ENCODE data around the gene MON1A.

MON1A gene

DNA sequence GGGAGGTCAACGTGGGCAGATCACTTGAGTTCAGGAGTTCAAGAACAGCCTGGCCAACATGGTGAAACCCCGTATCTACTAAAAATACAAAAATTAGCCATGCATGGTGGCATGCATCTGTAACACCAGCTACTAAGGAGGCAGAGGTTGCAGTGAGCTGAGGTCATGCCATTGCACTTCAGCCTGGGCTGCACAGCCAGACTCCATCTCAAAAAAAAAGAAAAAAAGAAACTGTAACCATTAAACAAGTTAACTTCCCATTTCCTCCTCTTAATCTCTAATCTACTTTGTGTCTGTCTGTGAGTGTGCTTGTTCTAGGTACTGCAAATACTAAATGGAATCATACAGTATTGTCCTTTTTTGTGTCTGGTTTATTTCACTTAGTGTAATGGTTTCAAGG is 13.0 kb upstream of the MON1A start:
- Histone ChIP-seq H3K27ac (ENCODE audit: low read length, poor library complexity, severe bottlenecking) (no peak overlapping the region), H3K4me1 (ENCODE audit: control insufficient read depth, insufficient read depth, low read depth, low read length) (peaks cover 5% of the 10 kb centered on the region), H3K27me3 (ENCODE audit: control insufficient read depth in 1 of 2, insufficient read depth in 1 of 2, low read length in 2 of 2) (no peaks in the 10 kb centered on the region), H2AFZ (ENCODE audit: low read depth, low read length) (no peak overlapping the region), H3K23ac (ENCODE audit: low read length in 2 of 2) (no peak overlapping the region), H2AK5ac (ENCODE audit: low read length, severe bottlenecking) (no peak overlapping the region), H4K91ac (ENCODE audit: low read length) (no peak overlapping the region), H3K18ac (ENCODE audit: low read depth in 1 of 2, low read length in 2 of 2) (no peak overlapping the region), H2BK15ac (ENCODE audit: low read depth, poor library complexity, severe bottlenecking) (no peak overlapping the region), H2BK12ac (ENCODE audit: low read length in 2 of 2) (no peak overlapping the region), H3K9ac (ENCODE audit: low read length) (no peak overlapping the region), H3K4me3 (ENCODE audit: insufficient read depth in 1 of 2, low read depth in 1 of 2, low read length in 2 of 2) (no peak overlapping the region), H3K14ac (ENCODE audit: low read length in 2 of 2) (no peak overlapping the region), H3K4me2 (ENCODE audit: low read length, poor library complexity, severe bottlenecking) (no peak overlapping the region), H3K79me1 (replicated peaks; ENCODE audit: low read length, poor library complexity, severe bottlenecking) (no peaks in the 10 kb centered on the region), H3K36me3 (ENCODE audit: control insufficient read depth in 1 of 2, insufficient read depth in 2 of 2, low read depth in 1 of 2, low read length in 2 of 2) (peaks cover 0 to 3% of the 10 kb centered on the region in 2 experiments), H4K8ac (ENCODE audit: low read length) (no peak overlapping the region), H2BK5ac (ENCODE audit: low read depth, low read length, poor library complexity, severe bottlenecking) (no peak overlapping the region), H2BK120ac (ENCODE audit: low read depth, low read length) (no peak overlapping the region), H3K9me3 (ENCODE audit: control insufficient read depth, low read length) (no peaks in the 10 kb centered on the region), H3K4ac (ENCODE audit: low read depth in 1 of 2, low read length in 2 of 2) (no peak overlapping the region)
- WGBS = 94% methylated on average over 2 of the region's 2 CpGs
- DNase-seq = no peak

DNA sequence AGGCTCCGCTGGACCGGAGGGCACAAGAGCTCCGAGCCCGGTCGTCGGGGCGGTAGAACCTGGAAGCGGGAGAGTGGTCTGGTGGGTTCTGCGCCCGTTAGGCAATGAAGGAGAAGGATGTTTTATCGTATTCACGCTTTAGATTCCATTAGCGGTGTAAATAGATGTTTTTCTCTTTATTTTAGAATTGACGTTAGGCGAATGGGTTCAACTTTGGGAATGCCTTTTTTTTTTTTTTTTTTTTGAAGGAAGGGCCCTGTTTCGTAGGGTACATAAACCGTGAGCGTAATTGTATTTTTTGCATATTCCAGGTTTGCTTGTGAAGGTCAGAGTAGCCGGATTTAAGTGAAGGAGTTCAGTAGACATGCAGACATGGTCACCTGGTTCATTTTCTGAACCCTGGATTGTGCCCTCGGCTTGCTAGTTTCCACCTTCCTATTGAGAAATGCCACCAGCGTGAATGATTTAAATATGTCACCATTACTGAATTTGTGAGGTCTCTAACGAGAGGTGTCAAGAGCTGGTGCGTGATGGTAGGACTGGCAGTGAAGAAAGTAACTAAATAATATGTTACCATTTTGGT is 11.1 kb upstream of the MON1A start:
- no peak overlapping the region for H2AK5ac ChIP-seq (ENCODE audit: low read length, severe bottlenecking)
- no peak overlapping the region for H2AFZ ChIP-seq (ENCODE audit: low read depth, low read length)
- H3K27me3 ChIP-seq (ENCODE audit: control insufficient read depth in 1 of 2, insufficient read depth in 1 of 2, low read length in 2 of 2) = no peaks in the 10 kb centered on the region
- no peak overlapping the region for H2BK120ac ChIP-seq (ENCODE audit: low read depth, low read length)
- DNase-seq = no peak
- 15% methylated on average over 23 of the region's 23 CpGs for WGBS
- no peak overlapping the region for H3K4ac ChIP-seq (ENCODE audit: low read depth in 1 of 2, low read length in 2 of 2)
- peak overlapping the region in 1 of 2 experiments; percentile 19 for H3K14ac ChIP-seq (ENCODE audit: low read length in 2 of 2)
- H3K27ac ChIP-seq (ENCODE audit: low read length, poor library complexity, severe bottlenecking) = peak overlapping the region; percentile 77
- no peak overlapping the region for H4K91ac ChIP-seq (ENCODE audit: low read length)
- H2BK15ac ChIP-seq (ENCODE audit: low read depth, poor library complexity, severe bottlenecking) = no peak overlapping the region
- peaks cover 0 to under 1% of the 10 kb centered on the region in 2 experiments for H3K36me3 ChIP-seq (ENCODE audit: control insufficient read depth in 1 of 2, insufficient read depth in 2 of 2, low read depth in 1 of 2, low read length in 2 of 2)
- H2BK12ac ChIP-seq (ENCODE audit: low read length in 2 of 2) = no peak overlapping the region
- H3K79me1 ChIP-seq (replicated peaks; ENCODE audit: low read length, poor library complexity, severe bottlenecking) = no peaks in the 10 kb centered on the region
- peak overlapping the region; percentile 70 for H3K4me2 ChIP-seq (ENCODE audit: low read length, poor library complexity, severe bottlenecking)
- H3K9ac ChIP-seq (ENCODE audit: low read length) = peak overlapping the region; percentile 99
- peaks cover 5% of the 10 kb centered on the region for H3K4me1 ChIP-seq (ENCODE audit: control insufficient read depth, insufficient read depth, low read depth, low read length)
- no peaks in the 10 kb centered on the region for H3K9me3 ChIP-seq (ENCODE audit: control insufficient read depth, low read length)
- H4K8ac ChIP-seq (ENCODE audit: low read length) = no peak overlapping the region
- H3K23ac ChIP-seq (ENCODE audit: low read length in 2 of 2) = no peak overlapping the region
- H3K4me3 ChIP-seq (ENCODE audit: insufficient read depth in 1 of 2, low read depth in 1 of 2, low read length in 2 of 2) = peak overlapping the region; percentile 77 to 99
- H2BK5ac ChIP-seq (ENCODE audit: low read depth, low read length, poor library complexity, severe bottlenecking) = no peak overlapping the region
- peak overlapping the region; percentile 25 to 78 for H3K18ac ChIP-seq (ENCODE audit: low read depth in 1 of 2, low read length in 2 of 2)

DNA sequence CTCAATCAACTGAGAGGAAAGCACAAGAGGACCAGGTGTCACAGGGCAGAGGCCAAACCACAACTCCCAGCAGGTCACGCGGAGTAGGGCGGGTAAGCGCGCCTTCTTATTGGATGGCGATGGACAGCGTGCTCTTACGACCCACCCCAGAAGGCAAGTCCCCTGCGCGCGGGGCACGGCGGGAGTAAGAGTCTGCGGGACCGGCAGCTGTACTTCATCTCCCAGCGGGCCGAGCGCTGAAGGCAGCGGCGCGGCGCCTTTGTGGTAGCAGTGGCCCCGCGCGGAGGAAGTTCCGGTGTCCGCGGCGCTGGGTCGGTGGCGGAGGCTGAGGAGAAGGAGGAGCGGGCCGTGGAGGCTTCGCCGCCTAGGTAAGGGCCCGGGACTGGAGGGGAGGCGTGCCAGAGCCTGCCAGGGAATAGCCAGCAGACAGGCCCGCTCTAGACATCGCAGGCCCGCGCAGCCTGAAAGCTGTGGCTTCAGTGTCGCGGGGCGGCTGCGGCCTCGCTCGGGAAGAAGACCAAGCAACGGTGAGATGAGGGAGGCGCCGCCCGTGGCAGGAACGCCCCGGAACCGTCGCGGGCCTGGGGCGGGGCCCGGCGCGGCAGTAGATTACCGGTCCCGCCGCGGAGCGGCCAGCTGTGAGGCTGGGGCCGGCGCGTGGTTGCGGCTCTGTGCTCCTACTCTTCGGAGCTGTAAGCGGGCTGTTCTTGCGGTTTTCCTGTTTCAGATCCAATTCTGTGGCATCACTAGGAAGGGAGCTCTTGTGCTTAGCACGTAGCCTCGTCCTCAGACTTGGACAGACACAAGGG is 10.5 kb upstream of the MON1A start, which contains the start of gene RBM6:
Gene RBM6, plus strand, starts transcription at position 293 of the 809 bp plus-strand sequence. CDS start 22,492 bp downstream, outside the sequence.
- peak within 1 kb of the TSS; percentile 26 for H2BK5ac ChIP-seq (ENCODE audit: low read depth, low read length, poor library complexity, severe bottlenecking)
- no peaks in the 10 kb centered on the region for H3K9me3 ChIP-seq (ENCODE audit: control insufficient read depth, low read length)
- no peaks in the 10 kb centered on the region for H3K79me1 ChIP-seq (replicated peaks; ENCODE audit: low read length, poor library complexity, severe bottlenecking)
- H3K9ac ChIP-seq (ENCODE audit: low read length) = peak within 1 kb of the TSS; percentile 99
- H2AFZ ChIP-seq (ENCODE audit: low read depth, low read length) = peak within 1 kb of the TSS; percentile 95
- peak within 1 kb of the TSS in 1 of 2 experiments; percentile 78 for H2BK12ac ChIP-seq (ENCODE audit: low read length in 2 of 2)
- H4K91ac ChIP-seq (ENCODE audit: low read length) = peak within 1 kb of the TSS; percentile 45
- H3K4me1 ChIP-seq (ENCODE audit: control insufficient read depth, insufficient read depth, low read depth, low read length) = peaks cover 5% of the 10 kb centered on the region
- peak; percentile 98 for DNase-seq
- H4K8ac ChIP-seq (ENCODE audit: low read length) = peak within 1 kb of the TSS; percentile 99
- no peaks in the 10 kb centered on the region for H3K27me3 ChIP-seq (ENCODE audit: control insufficient read depth in 1 of 2, insufficient read depth in 1 of 2, low read length in 2 of 2)
- H3K27ac ChIP-seq (ENCODE audit: low read length, poor library complexity, severe bottlenecking) = peak within 1 kb of the TSS; percentile 90
- H2BK120ac ChIP-seq (ENCODE audit: low read depth, low read length) = peak within 1 kb of the TSS; percentile 54
- peak within 1 kb of the TSS; percentile 78 to 99 for H3K18ac ChIP-seq (ENCODE audit: low read depth in 1 of 2, low read length in 2 of 2)
- H3K36me3 ChIP-seq (ENCODE audit: control insufficient read depth in 1 of 2, insufficient read depth in 2 of 2, low read depth in 1 of 2, low read length in 2 of 2) = no peaks in the 10 kb centered on the region
- peak within 1 kb of the TSS in 1 of 2 experiments; percentile 46 for H3K23ac ChIP-seq (ENCODE audit: low read length in 2 of 2)
- peak within 1 kb of the TSS in 1 of 2 experiments; percentile 89 for H3K4ac ChIP-seq (ENCODE audit: low read depth in 1 of 2, low read length in 2 of 2)
- peak within 1 kb of the TSS in 1 of 2 experiments; percentile 98 for H3K14ac ChIP-seq (ENCODE audit: low read length in 2 of 2)
- H2AK5ac ChIP-seq (ENCODE audit: low read length, severe bottlenecking) = peak within 1 kb of the TSS; percentile 5
- H3K4me2 ChIP-seq (ENCODE audit: low read length, poor library complexity, severe bottlenecking) = peak within 1 kb of the TSS; percentile 70
- H2BK15ac ChIP-seq (ENCODE audit: low read depth, poor library complexity, severe bottlenecking) = no peak within 1 kb of the TSS
- H3K4me3 ChIP-seq (ENCODE audit: insufficient read depth in 1 of 2, low read depth in 1 of 2, low read length in 2 of 2) = peak within 1 kb of the TSS; percentile 77 to 99
- under 1% methylated on average over 69 of the region's 74 CpGs for WGBS

DNA sequence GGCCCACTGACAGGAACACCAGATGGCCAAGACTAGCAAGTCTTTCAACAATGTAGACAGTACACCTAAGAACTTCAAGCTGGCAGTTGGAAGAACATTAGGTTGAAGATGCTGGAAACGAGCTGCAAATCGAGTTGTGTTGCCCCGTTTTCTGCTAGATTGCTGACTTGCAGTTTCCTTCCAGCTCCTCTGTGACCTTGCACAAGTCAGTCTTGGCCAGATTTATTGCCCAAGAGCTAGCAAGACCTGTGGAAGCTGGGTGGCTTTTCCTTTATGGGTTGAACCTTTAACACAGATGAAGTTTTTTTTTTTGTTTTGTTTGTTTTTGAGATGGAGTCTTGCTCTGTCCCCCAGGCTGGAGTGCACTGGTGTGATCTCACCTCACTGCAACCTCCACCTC is 7.5 kb upstream of the MON1A start:
- no peak overlapping the region for H3K18ac ChIP-seq (ENCODE audit: low read depth in 1 of 2, low read length in 2 of 2)
- no peak overlapping the region for H2AK5ac ChIP-seq (ENCODE audit: low read length, severe bottlenecking)
- H3K14ac ChIP-seq (ENCODE audit: low read length in 2 of 2) = no peak overlapping the region
- no peak overlapping the region for H2BK5ac ChIP-seq (ENCODE audit: low read depth, low read length, poor library complexity, severe bottlenecking)
- no peak overlapping the region for H2BK15ac ChIP-seq (ENCODE audit: low read depth, poor library complexity, severe bottlenecking)
- no peak overlapping the region for H2BK12ac ChIP-seq (ENCODE audit: low read length in 2 of 2)
- H3K9ac ChIP-seq (ENCODE audit: low read length) = no peak overlapping the region
- no peak overlapping the region for H3K4me2 ChIP-seq (ENCODE audit: low read length, poor library complexity, severe bottlenecking)
- H4K91ac ChIP-seq (ENCODE audit: low read length) = no peak overlapping the region
- H4K8ac ChIP-seq (ENCODE audit: low read length) = no peak overlapping the region
- WGBS = 57% methylated on average over 3 of the region's 3 CpGs
- H2BK120ac ChIP-seq (ENCODE audit: low read depth, low read length) = no peak overlapping the region
- no peaks in the 10 kb centered on the region for H3K36me3 ChIP-seq (ENCODE audit: control insufficient read depth in 1 of 2, insufficient read depth in 2 of 2, low read depth in 1 of 2, low read length in 2 of 2)
- no peaks in the 10 kb centered on the region for H3K27me3 ChIP-seq (ENCODE audit: control insufficient read depth in 1 of 2, insufficient read depth in 1 of 2, low read length in 2 of 2)
- peak; percentile 34 for DNase-seq
- peaks cover 5% of the 10 kb centered on the region for H3K4me1 ChIP-seq (ENCODE audit: control insufficient read depth, insufficient read depth, low read depth, low read length)
- H3K23ac ChIP-seq (ENCODE audit: low read length in 2 of 2) = no peak overlapping the region
- H3K27ac ChIP-seq (ENCODE audit: low read length, poor library complexity, severe bottlenecking) = no peak overlapping the region
- H3K4ac ChIP-seq (ENCODE audit: low read depth in 1 of 2, low read length in 2 of 2) = no peak overlapping the region
- peak overlapping the region; percentile 18 for H2AFZ ChIP-seq (ENCODE audit: low read depth, low read length)
- H3K79me1 ChIP-seq (replicated peaks; ENCODE audit: low read length, poor library complexity, severe bottlenecking) = no peaks in the 10 kb centered on the region
- H3K4me3 ChIP-seq (ENCODE audit: insufficient read depth in 1 of 2, low read depth in 1 of 2, low read length in 2 of 2) = no peak overlapping the region
- H3K9me3 ChIP-seq (ENCODE audit: control insufficient read depth, low read length) = no peaks in the 10 kb centered on the region

Measured in mesenchymal stem cell (in vitro differentiated cells and primary cell).